GM18507 (cell line): ENCODE results near the gene ZDHHC9.

Experiments
- DNase-seq: peaks from one replicate; pipeline ENCODE4 v3.0.0; 2011; ENCODE audit warnings: low read depth; ENCODE audit not compliant: insufficient read length; ENCODE audit errors: extremely low spot score
- FAIRE-seq: peaks from 2 replicates; lab custom pipeline; 2011; peaks lifted over from hg19 to GRCh38; lab: Jason Lieb, UNC

Gene ZDHHC9

DNA sequence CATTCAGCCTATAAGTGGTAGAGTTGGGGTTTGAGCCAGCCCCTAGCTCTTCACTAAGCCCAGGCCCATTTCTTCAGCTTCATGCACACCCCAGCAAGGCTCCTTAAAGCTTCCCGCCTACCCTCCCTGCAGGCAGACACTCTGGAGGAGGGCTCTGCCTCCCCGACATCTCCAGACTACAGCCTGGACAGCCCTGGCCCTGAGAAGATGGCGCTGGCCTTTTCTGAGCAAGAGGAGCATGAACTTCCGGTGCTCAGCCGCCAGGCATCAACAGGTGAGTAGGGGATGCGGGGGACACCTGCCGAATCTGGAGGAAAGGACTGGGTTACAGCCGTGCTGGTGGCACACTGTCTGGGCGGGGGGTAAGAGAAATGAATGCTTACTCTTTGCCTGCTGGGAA is 52.9 kb downstream of the ZDHHC9 start:
- DNase-seq = no peak
- no peak for FAIRE-seq

- FAIRE-seq (no peak), DNase-seq (no peak)
Measured at GRCh38 chrX:129790146-129790545, 53.5 kb downstream of the ZDHHC9 start.

DNA sequence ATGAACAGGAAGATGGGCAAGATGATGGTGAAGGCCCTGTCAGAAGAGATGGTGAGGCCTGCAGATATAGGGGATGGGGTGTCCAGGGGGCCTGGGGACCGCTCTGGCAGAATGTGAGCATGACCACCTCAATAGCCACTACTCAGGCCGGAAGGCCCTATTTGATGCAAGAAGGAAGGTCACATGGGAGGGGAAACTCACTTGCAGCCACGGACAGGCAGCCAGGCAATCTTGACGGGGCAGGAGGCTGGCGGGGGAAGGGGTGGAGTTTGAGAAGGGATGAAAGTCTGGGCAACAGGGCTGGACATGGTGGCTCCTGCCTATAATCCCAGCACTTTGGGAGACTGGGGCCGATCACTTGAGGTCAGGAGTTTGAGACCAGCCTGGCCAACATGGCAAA is 55.2 kb downstream of the ZDHHC9 start:
- no peak for DNase-seq

GRCh38 chrX:129787336-129788055 is 56.2 kb downstream of the ZDHHC9 start:
- no peak for DNase-seq
- FAIRE-seq = no peak

More for the DNA sequence above, 55.2 kb downstream of the ZDHHC9 start:
- FAIRE-seq = no peak

DNA sequence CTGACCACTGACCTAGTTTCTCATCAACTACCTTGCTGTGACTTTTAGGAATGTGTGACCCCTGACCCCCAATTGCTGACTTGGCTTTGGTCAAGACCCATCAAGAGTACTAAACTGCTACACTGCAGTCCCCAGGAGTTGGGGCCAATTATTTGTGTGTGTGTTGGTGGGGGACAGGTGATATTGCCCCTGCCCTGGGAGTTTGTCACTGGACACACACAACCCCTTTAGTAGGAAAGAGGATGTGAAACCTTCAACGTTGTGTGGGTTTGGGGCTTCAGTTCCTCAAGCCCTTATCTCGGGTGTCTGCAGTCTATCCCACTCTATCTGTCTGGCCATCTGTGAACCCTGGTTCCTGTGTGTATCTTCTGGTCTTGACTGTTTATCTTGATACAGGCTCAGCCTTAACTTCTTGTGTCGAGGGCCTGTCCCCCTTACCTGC is 57.5 kb downstream of the ZDHHC9 start:
- FAIRE-seq (peak; percentile 99), DNase-seq (no peak)

- FAIRE-seq (peak; percentile 70), DNase-seq (no peak)
Measured at GRCh38 chrX:129785160-129785947, 58.3 kb downstream of the ZDHHC9 start.

DNA sequence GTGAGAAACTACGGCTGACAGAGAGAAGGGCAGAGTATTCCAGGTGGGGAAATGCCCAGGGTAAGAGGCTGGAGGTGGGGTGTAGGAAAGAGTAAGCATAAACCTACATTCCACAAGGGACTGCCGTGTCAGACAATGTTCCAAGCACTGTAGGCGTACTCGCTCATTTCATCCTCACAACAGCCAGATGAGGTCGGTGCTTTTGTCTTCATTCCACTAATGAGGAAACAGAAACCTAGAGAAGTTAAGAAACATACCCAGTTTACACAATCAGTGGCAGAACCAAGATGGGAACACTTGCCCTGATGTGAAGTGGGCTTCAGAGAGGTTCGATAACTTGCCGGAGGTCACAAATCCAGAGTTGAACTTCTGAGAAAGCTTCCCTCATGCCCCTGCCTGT is 59.3 kb downstream of the ZDHHC9 start:
- DNase-seq (no peak), FAIRE-seq (peak; percentile 74)

GRCh38 chrX:129783291-129783713 is 60.4 kb downstream of the ZDHHC9 start:
- FAIRE-seq = peak; percentile 45
- no peak for DNase-seq

DNA sequence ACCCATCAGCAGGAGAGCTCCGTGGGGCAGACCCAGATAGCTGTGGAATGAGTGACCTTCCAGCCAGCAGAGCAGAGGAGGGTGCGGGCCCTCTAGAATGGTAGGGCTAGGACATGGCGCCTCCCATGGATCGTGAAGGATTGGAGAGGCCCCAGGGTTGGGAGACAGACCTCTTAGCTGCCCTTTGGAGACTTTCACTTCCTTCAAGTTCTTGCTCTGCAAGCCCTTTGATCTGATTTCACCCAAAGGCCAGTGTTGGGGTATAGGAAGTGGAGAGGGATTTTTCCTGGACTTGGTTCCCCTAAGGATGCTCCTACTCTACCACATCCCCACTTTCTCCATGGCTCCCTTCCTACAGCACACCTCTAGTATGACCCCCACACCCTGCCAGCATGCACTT is 61.0 kb downstream of the ZDHHC9 start:
- FAIRE-seq (no peak), DNase-seq (no peak)

- no peak for DNase-seq
- peak; percentile 56 for FAIRE-seq
Measured at GRCh38 chrX:129781680-129782495, 61.8 kb downstream of the ZDHHC9 start.

- DNase-seq = no peak
Measured at GRCh38 chrX:129781134-129781672, 62.5 kb downstream of the ZDHHC9 start.

GRCh38 chrX:129780441-129781105 is 63.1 kb downstream of the ZDHHC9 start:
- peak; percentile 48 for FAIRE-seq
- DNase-seq = no peak

More at GRCh38 chrX:129781134-129781672, 62.5 kb downstream of the ZDHHC9 start:
- FAIRE-seq = peak; percentile 100

DNA sequence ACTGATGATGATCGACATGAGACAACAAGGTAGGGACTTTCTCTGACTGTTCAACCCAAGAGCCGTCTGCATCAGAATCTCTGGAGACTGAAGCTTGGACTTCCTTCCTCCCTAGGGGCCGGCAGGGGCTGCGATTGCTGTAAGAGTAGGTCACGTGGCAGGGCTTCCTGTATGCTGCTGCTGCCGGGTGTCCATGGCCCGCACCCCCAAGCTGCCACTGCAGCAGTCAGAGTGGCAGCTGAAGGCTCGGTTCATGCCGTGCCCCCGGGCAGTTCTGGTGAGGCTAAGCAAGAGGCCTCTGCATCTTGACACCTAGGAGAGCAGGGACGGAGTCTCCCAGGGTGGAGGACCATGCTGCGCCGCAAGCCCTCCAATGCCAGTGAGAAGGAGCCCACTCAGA is 63.9 kb downstream of the ZDHHC9 start, which contains the start of gene SASH3:
Gene SASH3, plus strand, starts transcription at position 203 of the 400 bp plus-strand sequence. Its CDS starts 149 bp downstream, at position 352.
- DNase-seq (no peak), FAIRE-seq (peak; percentile 100)

GRCh38 chrX:129779086-129779672 is 64.5 kb downstream of the ZDHHC9 start:
- FAIRE-seq = no peak
- DNase-seq = no peak

GRCh38 chrX:129777218-129778030 is 66.3 kb downstream of the ZDHHC9 start:
- FAIRE-seq = peak; percentile 98

GRCh38 chrX:129773649-129774458 is 69.8 kb downstream of the ZDHHC9 start:
- no peak for DNase-seq
- FAIRE-seq = peak; percentile 87

More at GRCh38 chrX:129777218-129778030, 66.3 kb downstream of the ZDHHC9 start:
- no peak for DNase-seq
